IMR-90 (cell line): ENCODE measurements around the gene PLPP1. TPM values are rescaled to one million over a fixed set of nuclear protein-coding genes. Genes with fewer than 3 reads are reported as not detected.

Source experiments
- ATAC-seq: fragments of 200-7000 bp; cut with Tn5 transposase; 2 replicates; pipeline ENCODE4 v1.9.1; 2020; ENCODE audit warnings: low read depth, mild to moderate bottlenecking, moderate library complexity
- BruUV-seq: library from RNA; stranded (reverse); fragments of 400-500 nt; replicated peaks from 2 replicates; lab custom pipeline; 2021; lab: Mats Ljungman, UMichigan
- CTCF ChIA-PET: fragments of 300-600 bp; formaldehyde crosslinking; extraction: SDS; loops from one replicate; lab custom pipeline; 2021; ENCODE audit warnings: antibody characterized with exemption; lab: Yijun Ruan, JAX
- POLR2A ChIA-PET: fragments of 300-600 bp; sonication (Branson Sonifier 250); formaldehyde crosslinking; loops from one replicate; lab custom pipeline; 2022; ENCODE audit warnings: antibody characterized with exemption; ENCODE audit not compliant: unreplicated experiment; lab: Charles Lee
- DNase-seq: peaks from one replicate; pipeline ENCODE4 v3.0.0; 2013
- H2AFZ ChIP-seq: replicated peaks from 2 replicates; pipeline ENCODE3; 2013; ENCODE audit warnings: low read length, mild to moderate bottlenecking; ENCODE audit not compliant: poor library complexity
- H2AK5ac ChIP-seq: 2 replicates; pipeline ENCODE4 v1.6.1; 2013; ENCODE audit warnings: low read depth, low read length, inconsistent platforms
- H2AK9ac ChIP-seq: replicated peaks from 2 replicates; pipeline ENCODE3; 2013; ENCODE audit warnings: mild to moderate bottlenecking, low read depth, low read length, moderate library complexity; ENCODE audit not compliant: poor library complexity
- H2BK120ac ChIP-seq: 2 replicates; pipeline ENCODE4 v1.6.1; 2013; ENCODE audit warnings: low read depth, low read length, inconsistent platforms
- H2BK15ac ChIP-seq: 3 replicates; pipeline ENCODE4 v1.6.1; 2013; ENCODE audit warnings: low read depth, low read length, inconsistent platforms
- H2BK20ac ChIP-seq: 2 replicates; pipeline ENCODE4 v1.6.1; 2013; ENCODE audit warnings: low read depth, mild to moderate bottlenecking, inconsistent platforms, low read length, moderate library complexity
- H2BK5ac ChIP-seq: 2 replicates; pipeline ENCODE4 v1.6.1; 2013; ENCODE audit warnings: mild to moderate bottlenecking, low read depth, low read length, inconsistent platforms; ENCODE audit not compliant: poor library complexity, severe bottlenecking
- H3K14ac ChIP-seq: replicated peaks from 2 replicates; pipeline ENCODE4 v1.6.1; 2013; ENCODE audit warnings: low read depth, low read length, inconsistent platforms
- H3K18ac ChIP-seq: 2 replicates; pipeline ENCODE4 v1.6.1; 2013; ENCODE audit warnings: low read depth, low read length, control low read depth
- H3K23ac ChIP-seq: 2 replicates; pipeline ENCODE4 v1.6.1; 2013; ENCODE audit warnings: low read depth, low read length, inconsistent platforms
- H3K27ac ChIP-seq: 2 replicates; pipeline ENCODE4 v1.5.1; 2013; ENCODE audit warnings: mild to moderate bottlenecking, control low read depth, low read length; ENCODE audit not compliant: insufficient read depth
- H3K27me3 ChIP-seq: 2 replicates; pipeline ENCODE4 v1.6.1; 2013; ENCODE audit warnings: low read length; ENCODE audit not compliant: control insufficient read depth, insufficient read depth
- H3K36me3 ChIP-seq: 2 replicates; pipeline ENCODE4 v1.6.1; 2013; ENCODE audit warnings: low read length, mixed read lengths; ENCODE audit not compliant: control insufficient read depth, insufficient read depth
- H3K4ac ChIP-seq: 2 replicates; pipeline ENCODE4 v1.6.1; 2013; ENCODE audit warnings: low read depth, low read length, inconsistent platforms
- H3K4me1 ChIP-seq: 2 replicates; pipeline ENCODE4 v1.6.1; 2013; ENCODE audit warnings: low read length, mixed read lengths; ENCODE audit not compliant: control insufficient read depth, insufficient read depth
- H3K4me2 ChIP-seq: 2 replicates; pipeline ENCODE4 v1.6.1; 2013; ENCODE audit warnings: low read depth, mild to moderate bottlenecking, control low read depth, low read length, moderate library complexity
- H3K4me3 ChIP-seq: 2 replicates; pipeline ENCODE4 v1.5.1; 2013; ENCODE audit warnings: low read depth, mild to moderate bottlenecking, control low read depth, low read length, moderate library complexity; ENCODE audit not compliant: insufficient read depth
- H3K56ac ChIP-seq: 2 replicates; pipeline ENCODE4 v1.6.1; 2013; ENCODE audit warnings: low read length, inconsistent platforms; ENCODE audit not compliant: insufficient read depth; ENCODE audit errors: extremely low read depth
- H3K79me1 ChIP-seq, 2 experiments: 2 replicates each; pipeline ENCODE4 v1.6.1; 2013; ENCODE audit warnings: low read length in 2 of 2, inconsistent platforms in 1 of 2, low read depth in 1 of 2
- H3K9ac ChIP-seq: 2 replicates; pipeline ENCODE4 v1.6.1; 2013; ENCODE audit warnings: low read depth, low read length, control low read depth
- H3K9me1 ChIP-seq: 2 replicates; pipeline ENCODE4 v1.6.1; 2013; ENCODE audit warnings: low read length, inconsistent platforms; ENCODE audit not compliant: insufficient read depth
- H3K9me3 ChIP-seq: 2 replicates; pipeline ENCODE4 v1.6.1; 2013; ENCODE audit warnings: low read length; ENCODE audit not compliant: control insufficient read depth, insufficient read depth
- H4K20me1 ChIP-seq: 2 replicates; pipeline ENCODE4 v1.6.1; 2013; ENCODE audit warnings: low read length, inconsistent platforms; ENCODE audit not compliant: insufficient read depth
- H4K5ac ChIP-seq: 2 replicates; pipeline ENCODE4 v1.6.1; 2013; ENCODE audit warnings: mild to moderate bottlenecking, low read depth, low read length, control low read depth
- H4K8ac ChIP-seq, 2 experiments: 2 replicates each; pipeline ENCODE4 v1.6.1; 2013; ENCODE audit warnings: low read depth in 2 of 2, low read length in 2 of 2, control low read depth in 1 of 2, inconsistent platforms in 1 of 2
- H4K91ac ChIP-seq: 2 replicates; pipeline ENCODE4 v1.6.1; 2013; ENCODE audit warnings: low read depth, low read length, inconsistent platforms; ENCODE audit not compliant: insufficient read depth
- CEBPB ChIP-seq: IDR thresholded peaks from 2 replicates; pipeline ENCODE4 v1.6.1; 2012; ENCODE audit warnings: low read depth, low read length, improper control_type of control experiment
- CHD1 ChIP-seq: IDR thresholded peaks from 2 replicates; pipeline ENCODE4 v1.6.1; 2012; ENCODE audit warnings: low read depth, low read length, improper control_type of control experiment
- FOS ChIP-seq: fragments of 150-350 bp; IDR thresholded peaks from 2 replicates; pipeline ENCODE4 v1.6.1; 2016; ENCODE audit warnings: low read depth, low read length
- MAFK ChIP-seq: IDR thresholded peaks from 2 replicates; pipeline ENCODE4 v1.6.1; 2012; ENCODE audit warnings: low read depth, low read length, improper control_type of control experiment
- MAZ ChIP-seq: IDR thresholded peaks from 2 replicates; pipeline ENCODE4 v1.6.1; 2012; ENCODE audit warnings: low read depth, mild to moderate bottlenecking, low read length, improper control_type of control experiment, moderate library complexity, borderline replicate concordance
- MXI1 ChIP-seq: IDR thresholded peaks from 2 replicates; pipeline ENCODE4 v1.6.1; 2012; ENCODE audit warnings: low read depth, mild to moderate bottlenecking, low read length, moderate library complexity, borderline replicate concordance
- NFE2L2 ChIP-seq: fragments of 150-350 bp; IDR thresholded peaks from 2 replicates; pipeline ENCODE4 v1.6.1; 2016; ENCODE audit warnings: low read depth, mild to moderate bottlenecking, low read length
- POLR2A ChIP-seq: IDR thresholded peaks from 2 replicates; pipeline ENCODE4 v1.6.1; 2012; ENCODE audit warnings: mild to moderate bottlenecking, low read depth, low read length
- RAD21 ChIP-seq: IDR thresholded peaks from 2 replicates; pipeline ENCODE4 v1.6.1; 2012; ENCODE audit warnings: low read length, improper control_type of control experiment
- RFX5 ChIP-seq: IDR thresholded peaks from 2 replicates; pipeline ENCODE4 v1.8.0; 2012; ENCODE audit warnings: low read depth, mild to moderate bottlenecking, low read length, moderate library complexity
- SMC3 ChIP-seq: fragments of 150-350 bp; IDR thresholded peaks from 2 replicates; pipeline ENCODE4 v1.6.1; 2016; ENCODE audit warnings: low read depth, mild to moderate bottlenecking, antibody characterized with exemption, low read length, moderate library complexity
- USF2 ChIP-seq: fragments of 150-350 bp; IDR thresholded peaks from 2 replicates; pipeline ENCODE4 v1.6.1; 2017; ENCODE audit warnings: mild to moderate bottlenecking, antibody characterized with exemption, low read length, low read depth
- WGBS, 2 experiments: methylation state at CpG; one replicate each; pipeline versions ENCODE4 v1.1.5 to v1.1.7; 2013; ENCODE audit warnings: missing lambda C conversion rate in 2 of 2; ENCODE audit not compliant: insufficient read length in 1 of 2; ENCODE audit errors: extremely low coverage in 2 of 2; 5-methylcytosine and 5-hydroxymethylcytosine counted together
- dilution Hi-C: fragments of 300-500 bp; cut with HindIII; formaldehyde crosslinking; loops from one replicate; pipeline ENCODE4 v1.14.3; 2018; ENCODE audit warnings: low sequenced_read_pairs; ENCODE audit not compliant: unreplicated experiment
- in situ Hi-C: fragments of 300-500 bp; cut with MboI; formaldehyde crosslinking; loops from 3 replicates; pipeline ENCODE4 v1.14.3; 2019; ENCODE audit warnings: low sequenced_read_pairs, inconsistent platforms, mixed read lengths
- intact Hi-C: fragments of 100-400 bp; cut with micrococcal nuclease; formaldehyde crosslinking; loops from 2 replicates; pipeline ENCODE4 v1.10.0; 2022
- polyA plus RNA-seq, 3 experiments: library from polyadenylated mRNA; depleted of rRNA; stranded (reverse); fragments of >200 nt; gene quantifications; 2 replicates each; pipeline ENCODE4 v1.2.3, GENCODE V29; 2012; ENCODE audit warnings: low replicate concordance in 1 of 3
- total RNA-seq: library from RNA; depleted of rRNA; stranded (reverse); fragments of >200 nt; gene quantifications from 2 replicates; pipeline ENCODE4 v1.2.3, GENCODE V29; 2012
- TF ChIP-seq, protein P1 (sequence below): conservative IDR thresholded peaks from 2 replicates; pipeline ENCODE4 v1.5.1; 2012; ENCODE audit warnings: mild to moderate bottlenecking, low read depth, low read length, improper control_type of control experiment

The PLPP1 gene
- total and polyA plus RNA-seq, 2 of the 4 experiments (the other 2 are of a cell fraction): 19.2 to 21.3 TPM

- TF ChIP-seq RAD21: no peak
Measured at GRCh38 chr5:55577353-55578060, 42.7 kb upstream of the PLPP1 start (continued).

- Histone ChIP-seq H3K14ac (no peak overlapping the region), H2AFZ (no peak overlapping the region), H3K4me3 (no peak overlapping the region), H3K4me1 (peaks cover 6% of the 10 kb centered on the region; the same call in 1 of the 2 replicates), H4K8ac (no peak overlapping the region), H2BK15ac (no peak overlapping the region), H2BK5ac (no peak overlapping the region), H3K36me3 (no peaks in the 10 kb centered on the region), H3K27me3 (no peaks in the 10 kb centered on the region; the same call in 1 of the 2 replicates), H3K9me1 (no peaks in the 10 kb centered on the region), H4K91ac (no peak overlapping the region), H3K56ac (no peak overlapping the region), H3K9me3 (no peaks in the 10 kb centered on the region), H3K23ac (no peak overlapping the region), H4K5ac (peak overlapping the region; percentile 76; the same call in 1 of the 2 replicates), H3K9ac (no peak overlapping the region; the same call in 1 of the 2 replicates), H3K18ac (no peak overlapping the region; the same call in 1 of the 2 replicates), H4K20me1 (no peaks in the 10 kb centered on the region), H3K27ac (peak overlapping the region; percentile 90; the same call in 1 of the 2 replicates), H2AK9ac (no peak overlapping the region), H2BK120ac (no peak overlapping the region), H3K79me1 (no peaks in the 10 kb centered on the region), H2BK20ac (no peak overlapping the region), H2AK5ac (no peak overlapping the region), H3K4me2 (peak overlapping the region; percentile 49; the same call in 1 of the 2 replicates), H3K4ac (no peak overlapping the region)
- dilution Hi-C loops: no loop called here
- ChIA-PET CTCF (interaction anchor here (1.0 kb wide), 1 partner anchor 32 kb away, joined by 3 read pairs; no protein-coding TSS in a partner anchor), POLR2A (interaction anchor here (0.6 kb wide), 1 partner anchor 72 kb away, joined by 6 read pairs; no protein-coding TSS in a partner anchor)
- in situ Hi-C loops: no loop called here
- ATAC-seq (no peak), DNase-seq (no peak)
- no peak for TF ChIP-seq MAZ
- TF ChIP-seq POLR2A: no peak
- no peak for TF ChIP-seq MXI1
- no peak for TF ChIP-seq RFX5
- TF ChIP-seq, protein P1, sequence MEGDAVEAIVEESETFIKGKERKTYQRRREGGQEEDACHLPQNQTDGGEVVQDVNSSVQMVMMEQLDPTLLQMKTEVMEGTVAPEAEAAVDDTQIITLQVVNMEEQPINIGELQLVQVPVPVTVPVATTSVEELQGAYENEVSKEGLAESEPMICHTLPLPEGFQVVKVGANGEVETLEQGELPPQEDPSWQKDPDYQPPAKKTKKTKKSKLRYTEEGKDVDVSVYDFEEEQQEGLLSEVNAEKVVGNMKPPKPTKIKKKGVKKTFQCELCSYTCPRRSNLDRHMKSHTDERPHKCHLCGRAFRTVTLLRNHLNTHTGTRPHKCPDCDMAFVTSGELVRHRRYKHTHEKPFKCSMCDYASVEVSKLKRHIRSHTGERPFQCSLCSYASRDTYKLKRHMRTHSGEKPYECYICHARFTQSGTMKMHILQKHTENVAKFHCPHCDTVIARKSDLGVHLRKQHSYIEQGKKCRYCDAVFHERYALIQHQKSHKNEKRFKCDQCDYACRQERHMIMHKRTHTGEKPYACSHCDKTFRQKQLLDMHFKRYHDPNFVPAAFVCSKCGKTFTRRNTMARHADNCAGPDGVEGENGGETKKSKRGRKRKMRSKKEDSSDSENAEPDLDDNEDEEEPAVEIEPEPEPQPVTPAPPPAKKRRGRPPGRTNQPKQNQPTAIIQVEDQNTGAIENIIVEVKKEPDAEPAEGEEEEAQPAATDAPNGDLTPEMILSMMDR: no peak
- no peak for TF ChIP-seq USF2
- TF ChIP-seq RAD21: no peak
- TF ChIP-seq MAFK: no peak
- no peak for TF ChIP-seq CHD1
- TF ChIP-seq CEBPB: no peak
- TF ChIP-seq NFE2L2: no peak
- TF ChIP-seq FOS: no peak
- TF ChIP-seq SMC3: no peak
- BruUV-seq: no TSS peak
- no CpG with 5 or more reads among the region's 2 CpGs for WGBS, 2 experiments
- intact Hi-C loops: no loop called here
Measured at GRCh38 chr5:55576661-55577060, 41.9 kb upstream of the PLPP1 start.
